HepG2 (cell line): ENCODE data around the gene PLPPR2. TPM values are rescaled to one million over a fixed set of nuclear protein-coding genes. Genes with fewer than 3 reads are reported as not detected.
A peak's percentile ranks its signal among the peaks of the same experiment; 100 is the strongest.

Experiments
- MAZ ChIP-seq, 2 experiments: sonication (generic) in 1 of 2; formaldehyde crosslinking in 1 of 2; IDR thresholded peaks; 2 replicates each; pipeline versions ENCODE4 v1.5.0 to v1.6.1; 2012 to 2020; ENCODE audit warnings: low read depth in 2 of 2, mild to moderate bottlenecking in 2 of 2, borderline replicate concordance in 1 of 2, improper control_type of control experiment in 1 of 2, low read length in 1 of 2, missing genetic modification reagents in 1 of 2, moderate library complexity in 1 of 2
- MTA3 ChIP-seq: sonication (generic); formaldehyde crosslinking; IDR thresholded peaks from 2 replicates; pipeline ENCODE4 v1.4.0; 2020; ENCODE audit warnings: missing genetic modification reagents
- NFKB2 ChIP-seq: sonication (generic); formaldehyde crosslinking; IDR thresholded peaks from 2 replicates; pipeline ENCODE4 v1.4.0; 2020; ENCODE audit warnings: missing genetic modification reagents, borderline replicate concordance
- RXRB ChIP-seq: IDR thresholded peaks from 2 replicates; pipeline ENCODE4 v1.6.1; 2016; ENCODE audit warnings: borderline replicate concordance, missing genetic modification reagents, missing compliant biosample characterization
- SMC3 ChIP-seq: IDR thresholded peaks from 2 replicates; pipeline ENCODE4 v1.6.1; 2011; ENCODE audit warnings: low read length, improper control_type of control experiment
- SNRNP70 ChIP-seq: fragments of 200-400 bp; formaldehyde crosslinking; IDR thresholded peaks from 2 replicates; pipeline ENCODE4 v1.6.1; 2017; ENCODE audit warnings: mild to moderate bottlenecking, low read depth, low read length, moderate library complexity
- TBX3 ChIP-seq: fragments of 450-650 bp; IDR thresholded peaks from 2 replicates; pipeline ENCODE4 v1.6.1; 2017; ENCODE audit warnings: antibody characterized with exemption, mild to moderate bottlenecking, inconsistent platforms, borderline replicate concordance
- TFE3 ChIP-seq: IDR thresholded peaks from 2 replicates; pipeline ENCODE4 v1.6.1; 2016
- ZBTB14 ChIP-seq: sonication (generic); formaldehyde crosslinking; IDR thresholded peaks from 2 replicates; pipeline ENCODE4 v1.4.0; 2020; ENCODE audit warnings: missing genetic modification reagents
- ZBTB39 ChIP-seq: sonication (generic); formaldehyde crosslinking; IDR thresholded peaks from 2 replicates; pipeline ENCODE4 v1.5.0; 2020; ENCODE audit warnings: missing genetic modification reagents
- ZNF652 ChIP-seq: IDR thresholded peaks from 2 replicates; pipeline ENCODE4 v1.6.1; 2016; ENCODE audit warnings: low read depth, borderline replicate concordance
- ZNF776 ChIP-seq: sonication (generic); formaldehyde crosslinking; IDR thresholded peaks from 2 replicates; pipeline ENCODE4 v1.4.0; 2020; ENCODE audit warnings: mild to moderate bottlenecking, missing genetic modification reagents
- ZSCAN12 ChIP-seq: sonication (generic); formaldehyde crosslinking; IDR thresholded peaks from 2 replicates; pipeline ENCODE4 v1.9.0; 2021; ENCODE audit warnings: mild to moderate bottlenecking, missing genetic modification reagents
- polyA plus RNA-seq, 8 experiments: library from polyadenylated mRNA; depleted of rRNA in 3 of 8; stranded (reverse) in 7 of 8; unstranded in 1 of 8; fragments of >200 nt; fragmentation: Illumina TruSeq in 4 of 8; extraction: Trizol in 4 of 8; gene quantifications; 2 replicates each; pipeline versions ENCODE4 v1.2.1 to v1.2.3, GENCODE V29; 2011 to 2016; ENCODE audit warnings: low read depth in 4 of 8, missing spikeins in 1 of 8, mixed read lengths in 1 of 8; ENCODE audit not compliant: insufficient read depth in 1 of 8
- total RNA-seq, 5 experiments: library from RNA; depleted of rRNA; stranded (reverse); fragments of >200 nt; fragmentation: Illumina TruSeq; extraction: Trizol; gene quantifications; 2 replicates each; pipeline ENCODE4 v1.2.3, GENCODE V29; 2016; ENCODE audit warnings: low read depth in 1 of 5
- TF ChIP-seq, protein P1 (sequence below): sonication (generic); IDR thresholded peaks from 2 replicates; pipeline ENCODE4 v1.6.1; 2016; ENCODE audit warnings: low read depth, borderline replicate concordance
- TF ChIP-seq, protein P2 (sequence below): sonication (generic); formaldehyde crosslinking; IDR thresholded peaks from 2 replicates; pipeline ENCODE4 v1.8.0; 2022; ENCODE audit warnings: mild to moderate bottlenecking, missing genetic modification reagents, borderline replicate concordance
- TF ChIP-seq, protein P3 (sequence below): IDR thresholded peaks from 2 replicates; pipeline ENCODE4 v1.6.1; 2016; ENCODE audit warnings: low read depth
- TF ChIP-seq, protein P4 (sequence below): sonication (generic); formaldehyde crosslinking; IDR thresholded peaks from 2 replicates; pipeline ENCODE4 v1.4.0; 2020; ENCODE audit warnings: missing genetic modification reagents

PLPPR2 gene
- total and polyA plus RNA-seq, 2 of the 13 experiments (the other 11 are each of a cell fraction or from before 2014, with no cell fraction given), result 1.5 to 2.1 TPM

GRCh38 chr19:11339254-11340098 is 15.8 kb upstream of the PLPPR2 start, which contains the start of gene RAB3D (continued):
- TF ChIP-seq TFE3 (0 out of 2 replicates have a peak, but pooled peaks have one; percentile 14), ZBTB14 (no peak), MAZ (IDR thresholded peaks at IDR 0.05; ENCODE audit: borderline replicate concordance, low read depth, low read length) (peak; percentile 57), MAZ (CRISPR knock-in tag; IDR thresholded peaks at IDR 0.05; ENCODE audit: low read depth) (no peak), ZNF776 (CRISPR knock-in tag) (no peak), ZNF652 (no peak), MTA3 (no peak), ZBTB39 (CRISPR knock-in tag) (no peak), NFKB2 (CRISPR knock-in tag) (no peak), TBX3 (no peak), ZSCAN12 (CRISPR knock-in tag) (no peak), RXRB (CRISPR knock-in tag) (no peak; the same call in 1 of the 2 replicates), SMC3 (no peak), SNRNP70 (no peak)
- TF ChIP-seq, protein P1, sequence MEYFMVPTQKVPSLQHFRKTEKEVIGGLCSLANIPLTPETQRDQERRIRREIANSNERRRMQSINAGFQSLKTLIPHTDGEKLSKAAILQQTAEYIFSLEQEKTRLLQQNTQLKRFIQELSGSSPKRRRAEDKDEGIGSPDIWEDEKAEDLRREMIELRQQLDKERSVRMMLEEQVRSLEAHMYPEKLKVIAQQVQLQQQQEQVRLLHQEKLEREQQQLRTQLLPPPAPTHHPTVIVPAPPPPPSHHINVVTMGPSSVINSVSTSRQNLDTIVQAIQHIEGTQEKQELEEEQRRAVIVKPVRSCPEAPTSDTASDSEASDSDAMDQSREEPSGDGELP, result 0 out of 2 replicates have a peak, but pooled peaks have one; percentile 4
- TF ChIP-seq, protein P2, sequence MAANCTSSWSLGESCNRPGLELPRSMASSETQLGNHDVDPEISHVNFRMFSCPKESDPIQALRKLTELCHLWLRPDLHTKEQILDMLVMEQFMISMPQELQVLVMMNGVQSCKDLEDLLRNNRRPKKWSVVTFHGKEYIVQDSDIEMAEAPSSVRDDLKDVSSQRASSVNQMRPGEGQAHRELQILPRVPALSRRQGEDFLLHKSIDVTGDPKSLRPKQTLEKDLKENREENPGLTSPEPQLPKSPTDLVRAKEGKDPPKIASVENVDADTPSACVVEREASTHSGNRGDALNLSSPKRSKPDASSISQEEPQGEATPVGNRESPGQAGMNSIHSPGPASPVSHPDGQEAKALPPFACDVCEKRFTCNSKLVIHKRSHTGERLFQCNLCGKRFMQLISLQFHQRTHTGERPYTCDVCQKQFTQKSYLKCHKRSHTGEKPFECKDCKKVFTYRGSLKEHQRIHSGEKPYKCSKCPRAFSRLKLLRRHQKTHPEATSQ, result no peak
- TF ChIP-seq, protein P3, sequence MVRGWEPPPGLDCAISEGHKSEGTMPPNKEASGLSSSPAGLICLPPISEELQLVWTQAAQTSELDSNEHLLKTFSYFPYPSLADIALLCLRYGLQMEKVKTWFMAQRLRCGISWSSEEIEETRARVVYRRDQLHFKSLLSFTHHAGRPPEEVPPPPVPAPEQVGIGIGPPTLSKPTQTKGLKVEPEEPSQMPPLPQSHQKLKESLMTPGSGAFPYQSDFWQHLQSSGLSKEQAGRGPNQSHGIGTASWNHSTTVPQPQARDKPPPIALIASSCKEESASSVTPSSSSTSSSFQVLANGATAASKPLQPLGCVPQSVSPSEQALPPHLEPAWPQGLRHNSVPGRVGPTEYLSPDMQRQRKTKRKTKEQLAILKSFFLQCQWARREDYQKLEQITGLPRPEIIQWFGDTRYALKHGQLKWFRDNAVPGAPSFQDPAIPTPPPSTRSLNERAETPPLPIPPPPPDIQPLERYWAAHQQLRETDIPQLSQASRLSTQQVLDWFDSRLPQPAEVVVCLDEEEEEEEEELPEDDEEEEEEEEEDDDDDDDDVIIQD (CRISPR knock-in tag), result no peak
- TF ChIP-seq, protein P4, sequence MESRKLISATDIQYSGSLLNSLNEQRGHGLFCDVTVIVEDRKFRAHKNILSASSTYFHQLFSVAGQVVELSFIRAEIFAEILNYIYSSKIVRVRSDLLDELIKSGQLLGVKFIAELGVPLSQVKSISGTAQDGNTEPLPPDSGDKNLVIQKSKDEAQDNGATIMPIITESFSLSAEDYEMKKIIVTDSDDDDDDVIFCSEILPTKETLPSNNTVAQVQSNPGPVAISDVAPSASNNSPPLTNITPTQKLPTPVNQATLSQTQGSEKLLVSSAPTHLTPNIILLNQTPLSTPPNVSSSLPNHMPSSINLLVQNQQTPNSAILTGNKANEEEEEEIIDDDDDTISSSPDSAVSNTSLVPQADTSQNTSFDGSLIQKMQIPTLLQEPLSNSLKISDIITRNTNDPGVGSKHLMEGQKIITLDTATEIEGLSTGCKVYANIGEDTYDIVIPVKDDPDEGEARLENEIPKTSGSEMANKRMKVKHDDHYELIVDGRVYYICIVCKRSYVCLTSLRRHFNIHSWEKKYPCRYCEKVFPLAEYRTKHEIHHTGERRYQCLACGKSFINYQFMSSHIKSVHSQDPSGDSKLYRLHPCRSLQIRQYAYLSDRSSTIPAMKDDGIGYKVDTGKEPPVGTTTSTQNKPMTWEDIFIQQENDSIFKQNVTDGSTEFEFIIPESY (CRISPR knock-in tag), result no peak
